Astrocyte (in vitro differentiated cells and primary cell): ENCODE results near the gene CRACDL. TPM values are rescaled to one million over a fixed set of nuclear protein-coding genes. Genes with fewer than 3 reads are reported as not detected.

Experiments used
- DNase-seq: peaks from one replicate; pipeline ENCODE4 v3.0.0-alpha.2; 2010; ENCODE audit warnings: low read depth
- FAIRE-seq: peaks from 2 replicates; lab custom pipeline; 2011; peaks lifted over from hg19 to GRCh38; lab: Jason Lieb, UNC
- H2AFZ ChIP-seq: 2 replicates; pipeline ENCODE4 v1.6.0; 2012; ENCODE audit warnings: low read depth, low read length, inconsistent platforms
- H3K27ac ChIP-seq: 2 replicates; pipeline ENCODE4 v1.5.1; 2011; ENCODE audit warnings: low read depth, low read length, inconsistent platforms
- H3K27me3 ChIP-seq: 2 replicates; pipeline ENCODE4 v1.6.0; 2011; ENCODE audit warnings: low read length, inconsistent platforms; ENCODE audit not compliant: insufficient read depth
- H3K36me3 ChIP-seq: 2 replicates; pipeline ENCODE4 v1.5.1; 2011; ENCODE audit warnings: low read length, inconsistent platforms; ENCODE audit not compliant: insufficient read depth
- H3K4me1 ChIP-seq: 2 replicates; pipeline ENCODE4 v1.5.1; 2011; ENCODE audit warnings: low read length, inconsistent platforms; ENCODE audit not compliant: insufficient read depth
- H3K4me2 ChIP-seq: 2 replicates; pipeline ENCODE4 v1.6.0; 2012; ENCODE audit warnings: low read length, inconsistent platforms
- H3K4me3 ChIP-seq: 2 replicates; pipeline ENCODE4 v1.5.1; 2011; ENCODE audit warnings: low read depth, mild to moderate bottlenecking, low read length, inconsistent platforms; ENCODE audit not compliant: insufficient read depth
- H3K79me2 ChIP-seq: 2 replicates; pipeline ENCODE4 v1.6.0; 2012; ENCODE audit warnings: mild to moderate bottlenecking, low read length, inconsistent platforms; ENCODE audit not compliant: insufficient read depth
- H3K9ac ChIP-seq: 2 replicates; pipeline ENCODE4 v1.6.0; 2012; ENCODE audit warnings: mild to moderate bottlenecking, low read length, inconsistent platforms
- H3K9me3 ChIP-seq: 2 replicates; pipeline ENCODE4 v1.5.1; 2012; ENCODE audit warnings: low read depth, mild to moderate bottlenecking, low read length, inconsistent platforms; ENCODE audit not compliant: insufficient read depth
- H4K20me1 ChIP-seq: 2 replicates; pipeline ENCODE4 v1.6.0; 2012; ENCODE audit warnings: low read length, inconsistent platforms; ENCODE audit not compliant: insufficient read depth
- H3K27ac Mint-ChIP-seq: one replicate; pipeline ENCODE4 v1.8.0; 2021; ENCODE audit warnings: mild to moderate bottlenecking, mixed read lengths; ENCODE audit not compliant: unreplicated experiment
- H3K27me3 Mint-ChIP-seq: one replicate; pipeline ENCODE4 v1.8.0; 2021; ENCODE audit warnings: low read depth, mixed read lengths; ENCODE audit not compliant: unreplicated experiment
- H3K36me3 Mint-ChIP-seq: one replicate; pipeline ENCODE4 v1.8.0; 2021; ENCODE audit warnings: low read depth, mixed read lengths; ENCODE audit not compliant: unreplicated experiment
- H3K4me1 Mint-ChIP-seq: one replicate; pipeline ENCODE4 v1.8.0; 2021; ENCODE audit warnings: low read depth, mixed read lengths; ENCODE audit not compliant: unreplicated experiment
- H3K4me3 Mint-ChIP-seq: one replicate; pipeline ENCODE4 v1.8.0; 2021; ENCODE audit warnings: mild to moderate bottlenecking, moderate library complexity, mixed read lengths; ENCODE audit not compliant: unreplicated experiment
- H3K9me3 Mint-ChIP-seq: one replicate; pipeline ENCODE4 v1.8.0; 2021; ENCODE audit warnings: mild to moderate bottlenecking, mixed read lengths; ENCODE audit not compliant: unreplicated experiment
- EZH2 ChIP-seq: IDR thresholded peaks from 2 replicates; pipeline ENCODE4 v1.6.1; 2012; ENCODE audit warnings: mild to moderate bottlenecking, low read length, inconsistent platforms; ENCODE audit not compliant: insufficient read depth
- total RNA-seq: library from RNA; stranded (reverse); gene quantifications from 2 replicates; pipeline ENCODE4 v1.2.1, GENCODE V29; 2021
- TF ChIP-seq, protein P1 (sequence below): IDR thresholded peaks from 2 replicates; pipeline ENCODE4 v1.5.1; 2011; ENCODE audit warnings: low read depth, mild to moderate bottlenecking, inconsistent platforms, low read length, moderate library complexity; ENCODE audit not compliant: insufficient read depth

The CRACDL gene
- total RNA-seq, 1 donor from 2014 or later = 1.8 TPM

DNA sequence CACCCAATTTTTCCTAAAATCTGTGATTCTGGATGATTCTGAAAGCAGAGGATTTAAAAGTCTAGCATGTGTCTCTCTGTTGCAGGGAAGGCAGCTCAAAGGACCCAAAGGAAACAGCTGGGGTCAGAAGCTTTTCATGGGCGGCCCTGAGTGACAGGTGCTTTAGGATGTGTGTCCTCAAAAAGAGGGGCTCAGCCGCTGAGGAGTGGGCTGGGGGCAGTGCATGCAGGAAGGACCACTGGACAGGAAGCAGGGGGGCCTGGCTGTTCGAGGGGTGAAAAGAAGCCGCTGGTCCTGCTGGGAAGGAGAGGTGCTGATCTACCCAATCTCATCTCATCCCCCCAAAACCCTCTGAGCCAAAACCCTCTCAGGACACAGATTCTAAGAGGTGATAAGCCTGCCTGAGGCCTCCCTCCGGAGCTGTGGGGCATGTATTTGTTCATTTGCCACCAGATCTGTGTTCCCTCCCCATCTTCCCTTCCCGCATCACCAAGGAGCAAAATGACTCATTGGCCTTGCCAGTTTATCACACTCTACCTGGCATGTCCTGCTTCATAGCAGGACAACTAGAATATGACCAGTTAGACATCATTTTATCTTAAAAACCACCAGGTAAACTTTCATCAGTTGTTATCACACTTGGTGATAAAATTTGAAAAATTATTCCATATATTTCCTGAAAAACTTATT, 106.3 kb downstream of the CRACDL start:
- no peaks in the 10 kb centered on the region for H3K4me1 ChIP-seq
- no peaks in the 10 kb centered on the region for H3K36me3 ChIP-seq
- Mint-ChIP-seq H3K4me1 (no peaks in the 10 kb centered on the region), H3K27ac (no peak overlapping the region), H3K4me3 (no peak overlapping the region), H3K27me3 (peaks cover 50% of the 10 kb centered on the region), H3K36me3 (no peaks in the 10 kb centered on the region), H3K9me3 (peaks cover 3% of the 10 kb centered on the region)
- no peak overlapping the region for H3K27ac ChIP-seq
- H4K20me1 ChIP-seq = no peaks in the 10 kb centered on the region
- H3K9me3 ChIP-seq = no peaks in the 10 kb centered on the region
- H3K4me3 ChIP-seq = no peak overlapping the region
- FAIRE-seq (no peak), DNase-seq (no peak)
- no peak overlapping the region for H3K4me2 ChIP-seq
- H3K9ac ChIP-seq = no peak overlapping the region
- peaks cover 11% of the 10 kb centered on the region for H3K27me3 ChIP-seq
- no peak overlapping the region for H2AFZ ChIP-seq
- TF ChIP-seq EZH2 = no peak
- TF ChIP-seq, protein P1, sequence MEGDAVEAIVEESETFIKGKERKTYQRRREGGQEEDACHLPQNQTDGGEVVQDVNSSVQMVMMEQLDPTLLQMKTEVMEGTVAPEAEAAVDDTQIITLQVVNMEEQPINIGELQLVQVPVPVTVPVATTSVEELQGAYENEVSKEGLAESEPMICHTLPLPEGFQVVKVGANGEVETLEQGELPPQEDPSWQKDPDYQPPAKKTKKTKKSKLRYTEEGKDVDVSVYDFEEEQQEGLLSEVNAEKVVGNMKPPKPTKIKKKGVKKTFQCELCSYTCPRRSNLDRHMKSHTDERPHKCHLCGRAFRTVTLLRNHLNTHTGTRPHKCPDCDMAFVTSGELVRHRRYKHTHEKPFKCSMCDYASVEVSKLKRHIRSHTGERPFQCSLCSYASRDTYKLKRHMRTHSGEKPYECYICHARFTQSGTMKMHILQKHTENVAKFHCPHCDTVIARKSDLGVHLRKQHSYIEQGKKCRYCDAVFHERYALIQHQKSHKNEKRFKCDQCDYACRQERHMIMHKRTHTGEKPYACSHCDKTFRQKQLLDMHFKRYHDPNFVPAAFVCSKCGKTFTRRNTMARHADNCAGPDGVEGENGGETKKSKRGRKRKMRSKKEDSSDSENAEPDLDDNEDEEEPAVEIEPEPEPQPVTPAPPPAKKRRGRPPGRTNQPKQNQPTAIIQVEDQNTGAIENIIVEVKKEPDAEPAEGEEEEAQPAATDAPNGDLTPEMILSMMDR = no peak
- H3K79me2 ChIP-seq = no peaks in the 10 kb centered on the region

DNA sequence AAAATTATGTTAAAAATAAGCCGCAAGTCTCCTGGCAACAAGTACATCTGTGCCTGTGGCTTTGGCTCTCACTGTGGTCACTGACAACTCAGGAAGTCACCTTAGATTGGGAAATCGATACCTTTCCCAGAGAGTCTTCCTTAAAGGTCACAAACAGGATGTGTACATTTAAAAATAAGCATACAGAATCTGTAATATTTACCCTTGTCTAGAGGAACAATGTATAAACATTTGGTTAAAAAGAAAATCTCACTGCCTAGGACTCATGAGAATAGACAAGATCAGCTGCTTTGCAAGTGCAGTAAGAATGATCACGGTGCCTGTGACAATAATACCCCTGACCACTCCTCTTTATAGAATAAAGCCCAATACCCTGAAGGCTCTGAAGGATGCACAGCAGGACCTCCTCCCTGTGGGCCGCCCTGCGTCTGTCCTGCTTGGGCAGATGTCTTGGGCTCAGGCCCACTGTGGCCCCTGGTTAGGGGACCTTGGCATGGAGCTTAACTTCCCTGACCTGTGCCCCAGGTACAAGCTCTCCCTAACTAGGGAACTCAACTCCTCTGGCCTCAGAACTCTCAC, 107.1 kb downstream of the CRACDL start:
- DNase-seq (no peak), FAIRE-seq (no peak)
- TF ChIP-seq EZH2 = no peak
- TF ChIP-seq, protein P1 = no peak
- Histone ChIP-seq H3K9ac (no peak overlapping the region), H3K4me2 (no peak overlapping the region), H2AFZ (no peak overlapping the region), H3K79me2 (no peaks in the 10 kb centered on the region), H4K20me1 (no peaks in the 10 kb centered on the region), H3K9me3 (no peaks in the 10 kb centered on the region), H3K4me1 (no peaks in the 10 kb centered on the region), H3K27me3 (peaks cover 13% of the 10 kb centered on the region), H3K36me3 (no peaks in the 10 kb centered on the region), H3K27ac (no peak overlapping the region), H3K4me3 (no peak overlapping the region)
- Mint-ChIP-seq H3K4me3 (no peak overlapping the region), H3K27me3 (peaks cover 55% of the 10 kb centered on the region), H3K27ac (no peak overlapping the region), H3K9me3 (peaks cover 3% of the 10 kb centered on the region), H3K36me3 (no peaks in the 10 kb centered on the region), H3K4me1 (no peaks in the 10 kb centered on the region)

DNA sequence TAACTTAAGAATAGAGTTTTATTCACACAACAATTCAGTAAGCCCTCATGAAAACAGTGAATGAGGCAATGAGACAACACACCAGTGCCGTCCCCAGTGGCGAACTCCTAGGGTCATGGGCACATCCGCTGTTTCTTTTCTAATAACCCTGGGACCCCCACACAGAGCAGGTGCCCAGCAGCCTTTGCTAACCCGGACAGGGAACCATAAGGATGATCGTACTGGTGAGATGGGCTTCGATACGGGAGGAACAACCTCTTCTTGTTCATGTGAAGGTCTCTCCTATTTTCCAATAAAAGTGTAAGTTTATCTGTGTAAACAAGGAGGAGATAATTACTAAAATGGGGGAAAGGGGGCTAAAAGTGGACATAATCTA, 107.7 kb downstream of the CRACDL start:
- no peak overlapping the region for H3K4me3 Mint-ChIP-seq
- H3K36me3 Mint-ChIP-seq = peaks cover 2% of the 10 kb centered on the region
- H3K9me3 ChIP-seq = no peaks in the 10 kb centered on the region
- peaks cover 18% of the 10 kb centered on the region for H3K27me3 ChIP-seq
- peaks cover 6% of the 10 kb centered on the region for H3K9me3 Mint-ChIP-seq
- H3K27ac Mint-ChIP-seq = no peak overlapping the region
- no peak overlapping the region for H3K27ac ChIP-seq
- H3K27me3 Mint-ChIP-seq = peaks cover 61% of the 10 kb centered on the region
- DNase-seq (no peak), FAIRE-seq (no peak)
- no peak overlapping the region for H3K9ac ChIP-seq
- TF ChIP-seq EZH2 = no peak
- TF ChIP-seq, protein P1 = no peak
- H3K4me1 Mint-ChIP-seq = no peaks in the 10 kb centered on the region
- no peak overlapping the region for H2AFZ ChIP-seq
- H3K4me3 ChIP-seq = no peak overlapping the region
- no peaks in the 10 kb centered on the region for H3K36me3 ChIP-seq
- H3K79me2 ChIP-seq = no peaks in the 10 kb centered on the region
- H4K20me1 ChIP-seq = no peaks in the 10 kb centered on the region
- no peaks in the 10 kb centered on the region for H3K4me1 ChIP-seq
- no peak overlapping the region for H3K4me2 ChIP-seq
